NCI-H82 (cell line): ENCODE results near the gene DOCK9.

Source experiments
- DNase-seq: peaks from one replicate; lab custom pipeline; 2025; lab: John Stamatoyannopoulos, UW

Gene DOCK9, protein sequence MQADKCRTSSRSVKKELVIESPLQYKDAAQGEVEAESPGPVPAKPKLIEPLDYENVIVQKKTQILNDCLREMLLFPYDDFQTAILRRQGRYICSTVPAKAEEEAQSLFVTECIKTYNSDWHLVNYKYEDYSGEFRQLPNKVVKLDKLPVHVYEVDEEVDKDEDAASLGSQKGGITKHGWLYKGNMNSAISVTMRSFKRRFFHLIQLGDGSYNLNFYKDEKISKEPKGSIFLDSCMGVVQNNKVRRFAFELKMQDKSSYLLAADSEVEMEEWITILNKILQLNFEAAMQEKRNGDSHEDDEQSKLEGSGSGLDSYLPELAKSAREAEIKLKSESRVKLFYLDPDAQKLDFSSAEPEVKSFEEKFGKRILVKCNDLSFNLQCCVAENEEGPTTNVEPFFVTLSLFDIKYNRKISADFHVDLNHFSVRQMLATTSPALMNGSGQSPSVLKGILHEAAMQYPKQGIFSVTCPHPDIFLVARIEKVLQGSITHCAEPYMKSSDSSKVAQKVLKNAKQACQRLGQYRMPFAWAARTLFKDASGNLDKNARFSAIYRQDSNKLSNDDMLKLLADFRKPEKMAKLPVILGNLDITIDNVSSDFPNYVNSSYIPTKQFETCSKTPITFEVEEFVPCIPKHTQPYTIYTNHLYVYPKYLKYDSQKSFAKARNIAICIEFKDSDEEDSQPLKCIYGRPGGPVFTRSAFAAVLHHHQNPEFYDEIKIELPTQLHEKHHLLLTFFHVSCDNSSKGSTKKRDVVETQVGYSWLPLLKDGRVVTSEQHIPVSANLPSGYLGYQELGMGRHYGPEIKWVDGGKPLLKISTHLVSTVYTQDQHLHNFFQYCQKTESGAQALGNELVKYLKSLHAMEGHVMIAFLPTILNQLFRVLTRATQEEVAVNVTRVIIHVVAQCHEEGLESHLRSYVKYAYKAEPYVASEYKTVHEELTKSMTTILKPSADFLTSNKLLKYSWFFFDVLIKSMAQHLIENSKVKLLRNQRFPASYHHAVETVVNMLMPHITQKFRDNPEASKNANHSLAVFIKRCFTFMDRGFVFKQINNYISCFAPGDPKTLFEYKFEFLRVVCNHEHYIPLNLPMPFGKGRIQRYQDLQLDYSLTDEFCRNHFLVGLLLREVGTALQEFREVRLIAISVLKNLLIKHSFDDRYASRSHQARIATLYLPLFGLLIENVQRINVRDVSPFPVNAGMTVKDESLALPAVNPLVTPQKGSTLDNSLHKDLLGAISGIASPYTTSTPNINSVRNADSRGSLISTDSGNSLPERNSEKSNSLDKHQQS (N-terminal part only)

DNA sequence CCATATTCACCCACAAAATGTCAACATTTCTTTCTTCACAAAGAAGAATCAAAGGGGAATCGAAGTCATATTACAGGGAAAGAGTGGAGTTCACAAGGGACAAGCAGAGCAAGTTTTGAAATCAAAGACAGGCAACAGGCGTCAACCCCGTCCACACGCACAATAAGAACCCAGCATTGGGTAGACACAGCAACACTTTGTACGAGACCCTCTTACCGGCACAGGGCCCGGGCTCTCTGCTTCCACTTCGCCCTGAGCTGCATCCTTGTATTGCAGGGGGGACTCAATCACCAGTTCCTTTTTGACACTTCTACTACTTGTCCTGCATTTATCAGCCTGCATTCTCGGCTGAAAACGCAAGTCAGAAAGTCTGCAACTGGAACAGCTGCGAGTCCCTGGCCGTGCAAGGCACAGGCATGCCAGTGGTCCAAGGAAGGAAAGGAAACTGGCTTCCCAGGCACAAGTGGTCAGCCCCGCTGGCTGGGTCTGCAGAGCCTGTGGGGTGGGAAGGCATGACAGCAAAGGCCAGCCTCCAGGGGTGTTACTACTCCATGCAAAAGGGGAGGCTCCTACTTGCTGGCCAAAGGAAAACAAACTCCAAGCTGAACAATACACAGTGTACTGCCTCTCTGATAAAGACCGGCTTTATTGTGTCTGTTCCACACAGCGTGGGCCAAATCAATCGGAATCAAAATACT lies at the start of gene DOCK9:
TSS of gene DOCK9 (minus strand) at position 497 of the 698 bp plus-strand sequence. CDS start at position 342, 155 bp downstream.
- DNase-seq = no peak

DNA sequence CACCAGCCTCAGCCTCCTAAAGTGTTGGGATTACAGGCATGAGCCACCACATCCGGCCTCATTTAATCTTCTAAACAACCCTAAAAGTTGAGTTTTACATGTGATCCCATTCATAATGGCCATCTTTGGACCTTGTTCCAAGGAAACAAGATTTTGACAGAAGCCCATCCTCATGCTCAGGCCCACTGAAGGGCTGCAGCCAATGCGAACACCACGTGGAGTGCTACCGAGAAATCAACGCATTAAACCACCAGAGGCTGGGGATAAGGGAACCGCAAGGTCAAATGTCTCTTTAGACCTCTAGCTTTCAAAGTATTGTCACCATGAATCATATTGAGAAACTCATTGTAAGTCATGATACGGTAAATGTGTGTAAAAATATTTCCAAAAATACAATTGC lies 49.4 kb upstream of the DOCK9 start:
- no peak for DNase-seq

DNA sequence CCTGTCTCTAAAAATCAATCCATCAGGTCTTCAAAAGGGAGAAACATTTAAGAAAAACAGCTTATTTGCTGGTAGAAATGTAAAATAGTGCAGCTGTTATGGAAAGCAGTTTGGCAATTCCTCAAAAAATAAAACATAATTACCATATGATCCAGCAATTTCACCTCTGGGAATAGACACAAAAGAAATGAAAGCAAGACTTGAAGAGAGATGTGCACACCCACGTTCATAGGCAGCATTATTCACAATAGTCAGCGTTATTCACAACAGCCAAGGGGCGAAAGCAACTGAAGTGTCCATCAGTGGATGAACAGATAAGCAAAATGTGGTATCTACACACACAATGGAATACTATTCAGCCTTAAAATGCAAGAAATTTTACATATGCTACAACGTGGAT lies 45.1 kb upstream of the DOCK9 start:
- no peak for DNase-seq

DNA sequence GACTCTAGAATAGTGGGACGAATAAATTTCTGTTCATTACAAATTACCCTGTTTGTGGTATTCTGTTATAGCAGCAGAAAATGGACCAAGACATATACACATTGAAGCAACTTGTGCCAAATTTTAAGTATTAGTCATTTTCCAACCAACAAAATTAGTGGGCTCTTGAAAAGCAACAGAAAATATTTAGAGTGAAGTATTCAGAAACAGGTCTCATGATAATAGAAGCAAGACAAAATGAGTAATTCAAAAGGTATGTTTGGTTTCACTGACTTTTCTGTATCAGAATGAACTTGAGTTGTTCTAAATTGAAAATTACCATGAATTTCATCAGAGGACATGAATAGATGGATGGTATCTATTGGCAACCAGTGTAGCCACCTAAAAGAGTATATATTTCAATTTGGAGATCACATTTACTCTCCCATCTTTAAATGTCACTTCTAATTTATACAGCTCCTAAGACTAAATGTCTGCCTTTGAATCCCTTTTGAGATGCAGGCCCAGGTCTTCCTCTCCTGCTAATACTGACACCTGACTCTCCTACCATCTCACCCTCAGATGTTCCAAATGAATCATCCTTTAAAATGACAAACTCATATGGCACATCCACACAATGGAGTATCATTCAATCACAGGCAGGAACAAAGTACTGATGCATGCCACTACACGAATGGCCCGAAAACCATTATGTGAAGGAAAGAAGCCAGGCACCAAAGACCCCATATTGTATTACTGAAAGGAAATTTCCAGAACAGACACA lies 40.7 kb upstream of the DOCK9 start:
- DNase-seq = no peak

DNA sequence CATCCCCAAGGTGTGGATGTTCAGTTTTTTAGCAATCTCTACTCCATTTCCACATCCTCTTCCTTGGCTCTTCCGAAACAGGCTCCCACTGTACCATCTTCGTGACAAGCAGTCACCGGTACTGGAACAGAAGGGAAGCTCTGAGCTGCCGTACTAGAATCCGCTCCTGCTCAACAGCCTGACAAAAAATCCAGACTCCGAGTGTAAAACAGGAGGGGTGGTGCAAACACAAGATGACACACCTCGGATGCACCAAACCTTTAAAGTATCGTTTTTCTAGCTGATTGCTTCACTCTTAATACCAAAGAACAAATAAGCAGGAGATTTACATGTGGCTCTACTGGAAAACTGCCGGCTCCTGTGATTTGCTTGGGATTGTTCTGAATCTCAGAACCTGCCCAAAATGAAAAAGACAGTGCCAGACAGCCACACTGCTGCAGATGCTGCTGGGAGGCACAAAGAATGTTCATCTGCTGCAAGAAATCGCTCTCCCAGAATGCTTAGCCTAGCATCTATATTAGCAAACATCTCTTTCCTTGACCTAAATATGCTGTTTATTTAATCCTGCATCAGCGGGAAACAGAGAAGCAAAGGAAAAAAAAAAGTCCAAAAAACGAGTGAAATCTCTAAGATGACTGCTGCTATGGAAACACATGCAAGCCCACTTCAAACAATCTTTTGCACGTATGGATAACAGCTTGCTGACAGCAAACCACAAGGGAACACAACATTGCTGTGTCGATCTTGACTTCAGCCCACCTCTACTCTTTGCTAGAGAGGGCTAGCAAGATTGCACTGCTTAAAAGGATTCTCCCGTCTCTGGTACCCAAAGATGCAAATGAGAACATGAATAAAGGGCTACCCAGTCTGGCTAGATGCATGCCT lies 38.0 kb upstream of the DOCK9 start:
- DNase-seq = no peak

DNA sequence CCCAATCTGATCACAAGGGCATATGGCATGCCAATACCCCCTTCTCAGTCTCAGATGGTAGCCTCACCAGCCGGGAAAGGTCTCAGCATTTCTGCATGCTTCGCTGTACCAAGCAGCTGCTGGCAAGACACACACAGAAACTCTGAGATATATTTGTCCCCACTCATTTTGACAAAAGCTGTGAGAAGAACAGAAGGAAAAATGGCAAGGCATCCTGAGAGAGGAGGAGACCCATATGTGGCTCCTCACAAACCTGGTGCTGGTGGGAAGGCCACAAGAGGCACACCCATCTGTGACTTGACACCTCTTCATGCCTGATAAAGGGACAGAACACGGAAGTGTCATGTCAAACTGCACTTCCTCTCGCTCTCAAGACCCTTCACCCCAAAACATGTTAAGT lies 36.7 kb upstream of the DOCK9 start:
- no peak for DNase-seq

DNA sequence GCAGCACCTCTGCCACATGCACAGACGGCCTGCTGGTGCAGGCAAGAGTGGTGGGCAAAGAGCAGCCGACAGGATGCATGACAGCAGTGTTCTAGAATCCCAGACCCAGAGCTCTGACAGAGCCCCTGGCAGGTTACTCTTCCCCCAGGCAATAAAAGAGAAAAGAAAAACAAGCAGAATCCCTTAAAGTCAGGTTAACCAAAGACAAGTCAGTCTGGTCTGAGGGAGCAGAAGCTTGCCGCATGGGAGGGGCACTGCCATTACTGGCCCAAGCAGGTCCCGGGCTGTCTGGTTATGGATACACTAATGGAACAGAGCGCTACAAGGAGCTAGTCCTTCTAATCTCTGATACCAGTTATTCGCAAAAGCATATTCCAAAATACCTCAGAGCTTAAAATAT lies 36.1 kb upstream of the DOCK9 start:
- no peak for DNase-seq

DNA sequence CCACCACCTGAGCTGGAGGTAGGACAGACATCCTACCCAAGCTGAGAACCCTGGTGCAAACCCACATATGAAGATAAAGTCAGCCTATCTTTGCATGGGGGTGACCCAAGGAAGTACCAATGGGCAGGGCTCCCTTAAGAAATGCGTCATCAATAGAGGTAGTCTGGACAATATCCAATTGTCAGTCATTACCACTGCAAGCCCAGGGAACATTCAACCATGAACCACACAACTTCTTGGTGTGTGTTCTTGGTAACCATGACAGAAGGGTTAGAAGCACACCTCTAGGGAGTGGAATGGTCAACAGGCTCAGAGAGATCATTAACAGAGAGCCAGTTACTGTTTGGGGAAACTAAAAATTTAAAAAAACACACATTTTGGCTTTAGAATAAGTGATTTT lies 34.7 kb upstream of the DOCK9 start:
- DNase-seq = no peak

DNA sequence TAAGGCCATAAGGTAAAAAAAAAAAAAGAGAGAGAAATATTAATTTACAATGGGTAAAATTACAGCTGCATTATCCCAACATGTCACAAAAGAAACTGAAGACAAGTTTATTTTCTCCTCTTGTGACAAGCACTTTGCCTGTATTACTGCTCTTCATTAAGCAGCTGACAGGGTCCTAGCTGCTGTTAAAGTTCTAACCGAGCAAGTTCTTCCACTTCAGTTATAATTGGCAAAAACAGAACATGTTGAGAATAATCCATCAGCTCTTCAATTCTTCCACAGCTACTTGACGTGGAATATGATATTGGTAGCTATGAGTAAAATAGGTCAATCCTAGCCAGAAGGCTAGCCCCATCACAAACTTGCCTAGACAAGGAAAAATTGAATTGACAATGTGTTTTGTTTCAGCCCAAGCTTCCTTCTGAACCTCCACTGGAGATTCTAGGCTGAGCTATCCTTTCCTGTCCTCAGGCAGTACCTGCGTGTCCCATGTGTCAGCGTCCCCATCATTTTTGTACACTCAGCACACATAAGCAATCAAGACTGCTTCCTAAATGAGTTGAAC lies 32.2 kb upstream of the DOCK9 start:
- no peak for DNase-seq

DNA sequence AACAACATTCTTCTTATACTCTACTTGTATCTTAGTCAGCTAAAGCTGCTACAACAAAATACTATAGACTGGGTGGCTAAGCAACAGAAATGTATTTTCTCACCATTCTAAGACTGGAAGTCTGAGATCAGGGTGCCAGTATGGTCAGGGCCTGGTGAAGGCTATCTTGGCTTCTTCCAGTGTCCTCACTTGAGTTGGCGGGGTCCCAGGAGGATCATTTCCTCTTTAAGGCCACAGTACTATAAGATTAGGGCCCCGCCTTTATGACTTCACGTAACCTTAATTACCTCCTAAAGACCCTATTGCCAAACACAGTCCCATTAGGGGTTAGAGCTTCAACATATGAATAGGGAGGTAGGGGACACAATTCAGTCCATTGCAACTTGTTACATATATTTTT lies 30.7 kb upstream of the DOCK9 start:
- DNase-seq = peak; percentile 36

DNA sequence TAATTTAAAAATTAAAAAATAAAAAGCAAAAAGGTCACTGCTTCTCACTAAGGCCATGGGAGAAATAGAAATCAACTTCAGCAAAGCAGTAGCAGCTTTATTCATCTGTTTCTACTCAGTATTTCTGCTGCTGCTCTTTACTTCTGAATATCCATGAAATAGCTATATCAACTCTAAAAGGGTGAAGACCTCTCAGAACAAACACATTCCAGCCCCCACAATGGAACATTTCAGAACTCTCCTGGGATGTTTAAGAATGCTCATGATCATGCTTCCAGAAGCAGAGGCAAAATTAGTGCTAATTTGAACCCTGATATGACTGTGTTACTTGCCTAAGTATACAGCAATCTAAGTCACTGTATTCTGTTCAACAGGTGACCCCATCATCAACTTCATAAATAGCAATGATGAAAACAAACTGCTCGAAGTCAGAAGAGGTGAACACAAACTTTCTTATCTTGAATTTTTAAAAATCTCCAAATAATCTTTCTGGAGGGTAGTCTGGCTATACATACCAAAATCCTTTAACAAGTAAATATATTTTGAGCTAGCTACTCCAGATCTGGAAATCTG lies 29.6 kb upstream of the DOCK9 start:
- no peak for DNase-seq

DNA sequence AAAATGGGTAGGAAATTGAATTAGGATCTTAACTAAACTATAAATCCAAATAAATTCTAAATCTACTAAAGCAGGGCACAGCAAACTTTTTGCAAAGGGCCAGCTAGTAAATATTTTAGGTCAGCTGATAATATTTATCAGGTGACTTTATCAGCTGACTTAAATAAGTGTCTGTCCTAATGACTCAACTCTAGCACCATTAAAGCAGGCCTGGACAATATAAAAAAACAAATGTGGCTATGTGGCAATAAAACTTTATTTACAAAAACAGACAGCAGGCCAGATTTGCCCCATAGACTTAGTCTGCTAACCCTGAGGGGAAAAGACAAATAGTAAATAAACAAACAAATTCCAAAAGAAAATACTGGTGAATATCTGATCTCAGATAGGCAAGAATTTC lies 27.7 kb upstream of the DOCK9 start:
- no peak for DNase-seq

DNA sequence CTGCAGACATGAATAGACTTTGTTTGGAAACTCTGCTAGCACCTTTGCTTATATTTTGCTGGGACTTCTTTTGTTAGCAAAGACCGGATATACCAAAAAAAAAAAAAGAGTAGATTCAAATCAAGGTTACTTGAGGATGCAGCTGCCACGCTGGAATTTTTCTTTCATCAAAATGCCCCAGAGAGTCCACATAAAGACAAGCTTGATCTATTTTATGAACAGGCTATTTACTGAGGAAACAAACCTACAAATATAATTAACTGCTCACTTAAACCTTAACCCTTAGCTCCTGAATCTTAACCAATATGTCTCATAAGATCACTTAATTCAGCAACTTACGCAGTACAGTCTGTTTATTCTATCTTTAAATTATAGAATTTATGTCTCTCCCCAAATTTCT lies 27.1 kb upstream of the DOCK9 start:
- DNase-seq = no peak

DNA sequence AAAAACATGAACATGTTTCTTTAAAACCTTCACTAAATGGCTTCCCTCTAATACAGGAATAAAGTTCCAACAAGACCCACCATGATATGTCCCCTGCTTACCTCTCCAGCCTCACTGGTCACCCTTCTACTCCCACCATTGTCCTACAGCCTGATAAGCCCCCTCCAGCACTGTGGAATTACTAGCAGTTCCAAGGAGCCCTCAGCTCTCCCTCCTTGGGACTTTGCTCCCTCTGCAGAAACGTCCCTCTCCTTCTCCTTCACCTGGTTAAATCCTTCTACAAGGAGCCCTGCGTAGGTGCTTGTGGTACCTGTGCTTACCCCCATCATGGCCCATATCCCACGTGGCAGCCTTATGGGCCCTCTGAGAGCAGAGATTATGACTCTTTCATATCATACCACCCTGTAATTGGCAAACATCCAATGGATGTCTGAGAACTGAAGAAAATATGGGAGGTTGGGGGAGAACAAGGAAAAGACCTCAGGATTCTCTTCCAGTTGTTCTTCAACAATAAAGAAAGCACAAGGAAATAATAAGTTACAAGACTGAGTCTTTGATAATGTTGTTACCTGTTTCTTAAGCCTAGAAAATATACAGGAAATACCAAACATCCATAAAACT lies 26.1 kb upstream of the DOCK9 start:
- no peak for DNase-seq

DNA sequence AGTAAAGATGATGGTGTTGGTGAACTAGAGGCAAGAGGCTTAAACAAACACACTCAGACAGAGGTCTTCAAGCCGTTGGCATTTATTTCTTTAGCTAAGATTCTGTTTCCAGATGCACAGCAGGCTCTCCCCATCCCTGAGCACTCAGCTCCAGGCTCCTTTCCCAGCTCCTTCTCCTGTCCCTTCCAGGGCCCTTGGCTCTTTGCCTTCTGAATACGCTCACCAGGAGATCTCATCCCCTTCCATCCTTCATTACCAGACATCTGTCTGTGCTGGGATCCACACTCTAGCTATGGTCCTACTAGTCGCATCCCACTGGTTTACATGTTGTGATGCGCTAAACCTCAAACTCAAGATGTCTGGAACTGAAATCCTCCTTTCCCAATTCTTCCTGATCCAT lies 25.3 kb upstream of the DOCK9 start:
- no peak for DNase-seq

DNA sequence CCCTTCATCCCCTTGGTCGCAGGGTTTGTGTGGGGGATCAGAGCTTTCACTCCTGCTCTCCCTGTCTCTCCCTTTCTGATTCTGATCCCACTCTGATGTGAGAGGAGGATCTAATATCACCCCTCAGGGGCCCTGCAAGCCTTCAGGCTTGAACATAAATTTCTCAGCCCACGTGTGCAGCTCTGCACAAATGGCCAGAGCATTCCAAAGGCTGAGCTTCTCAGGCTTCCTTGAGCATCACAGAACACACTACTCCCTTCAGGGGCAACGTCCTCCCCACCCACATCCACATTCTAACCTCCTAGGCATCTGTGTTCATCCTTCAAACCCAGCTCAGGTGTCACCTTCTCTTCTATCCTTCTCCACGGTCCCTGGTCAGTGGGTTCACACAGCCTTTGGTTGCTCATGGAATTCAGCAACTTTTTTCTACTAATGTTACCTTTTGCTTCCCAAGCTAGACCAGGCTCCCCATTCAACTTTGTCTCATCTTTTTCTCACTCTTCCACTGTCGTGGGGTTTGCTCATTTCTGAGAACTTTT lies 24.4 kb upstream of the DOCK9 start:
- no peak for DNase-seq

DNA sequence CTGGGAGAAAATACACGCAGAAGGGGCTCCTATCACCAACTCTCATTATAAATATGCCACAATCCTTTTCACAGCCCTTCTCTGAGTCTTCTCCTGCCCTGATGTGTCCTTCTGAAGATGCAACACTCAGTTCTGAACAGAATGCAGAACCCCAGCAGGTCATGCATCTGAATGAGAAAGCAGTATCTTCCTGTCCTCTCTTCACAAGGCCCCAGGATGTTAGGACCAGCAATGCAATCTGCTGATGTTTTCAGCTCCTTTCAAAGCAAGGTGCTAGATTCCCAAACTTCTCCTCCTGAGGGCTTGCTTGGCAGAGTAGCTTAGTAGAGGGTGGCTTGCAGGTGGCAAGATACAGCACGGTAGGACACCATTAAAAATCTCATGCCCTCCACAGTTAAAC lies 22.3 kb upstream of the DOCK9 start:
- DNase-seq = no peak

DNA sequence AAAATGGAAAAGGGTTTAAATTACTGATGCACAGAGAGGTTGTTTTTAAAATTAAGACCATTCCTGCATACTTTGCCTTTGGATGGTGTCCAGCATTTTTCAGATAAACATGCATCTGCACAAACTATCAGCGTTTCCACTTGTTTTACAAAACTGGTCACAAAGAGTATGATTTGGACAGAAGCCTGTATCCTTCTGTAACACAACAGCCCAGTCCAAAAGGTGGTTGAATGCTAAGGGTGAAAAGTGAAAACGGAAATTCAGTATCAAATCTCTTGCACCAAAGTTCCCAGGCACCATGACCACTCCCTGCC lies 21.7 kb upstream of the DOCK9 start:
- no peak for DNase-seq
